VCaP (cell line): ENCODE data around the gene PLCD3.

Experiments
- H3K27ac ChIP-seq: fragments of 450-650 bp; 2 replicates; pipeline ENCODE4 v1.5.1; 2017
- CTCF ChIP-seq: fragments of 450-650 bp; conservative IDR thresholded peaks from 2 replicates; pipeline ENCODE4 v1.5.1; 2017; ENCODE audit warnings: mild to moderate bottlenecking, moderate library complexity

The PLCD3 gene

DNA sequence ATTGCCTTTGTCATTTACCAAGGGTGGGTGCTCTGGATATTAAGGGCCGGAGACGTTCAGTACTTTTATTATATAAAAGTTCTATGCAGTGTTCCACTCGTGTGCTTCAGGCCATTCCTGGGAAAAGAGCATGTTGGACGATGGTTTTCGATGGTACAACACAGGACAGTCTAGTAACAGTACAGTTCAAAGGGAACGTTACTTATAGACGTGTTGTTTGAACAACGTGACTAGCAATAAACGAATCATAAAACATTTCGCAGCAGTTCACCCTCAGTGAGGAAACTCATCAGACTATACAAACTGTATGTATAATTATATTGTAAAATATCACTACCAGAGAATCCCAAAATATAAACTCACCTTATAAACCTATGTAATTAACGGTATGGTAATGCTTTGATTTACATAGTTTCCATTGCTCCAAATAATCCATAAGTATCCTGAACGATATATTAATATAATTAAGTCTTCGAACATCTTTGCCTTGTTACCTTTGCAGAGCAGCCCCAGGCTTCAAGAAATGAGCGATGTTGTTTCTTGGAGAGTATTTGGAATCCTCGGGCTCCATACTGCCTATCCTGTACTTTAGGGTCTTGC is 70.6 kb downstream of the PLCD3 start:
- H3K27ac ChIP-seq: peak overlapping the region; percentile 89
- no peak for TF ChIP-seq CTCF

DNA sequence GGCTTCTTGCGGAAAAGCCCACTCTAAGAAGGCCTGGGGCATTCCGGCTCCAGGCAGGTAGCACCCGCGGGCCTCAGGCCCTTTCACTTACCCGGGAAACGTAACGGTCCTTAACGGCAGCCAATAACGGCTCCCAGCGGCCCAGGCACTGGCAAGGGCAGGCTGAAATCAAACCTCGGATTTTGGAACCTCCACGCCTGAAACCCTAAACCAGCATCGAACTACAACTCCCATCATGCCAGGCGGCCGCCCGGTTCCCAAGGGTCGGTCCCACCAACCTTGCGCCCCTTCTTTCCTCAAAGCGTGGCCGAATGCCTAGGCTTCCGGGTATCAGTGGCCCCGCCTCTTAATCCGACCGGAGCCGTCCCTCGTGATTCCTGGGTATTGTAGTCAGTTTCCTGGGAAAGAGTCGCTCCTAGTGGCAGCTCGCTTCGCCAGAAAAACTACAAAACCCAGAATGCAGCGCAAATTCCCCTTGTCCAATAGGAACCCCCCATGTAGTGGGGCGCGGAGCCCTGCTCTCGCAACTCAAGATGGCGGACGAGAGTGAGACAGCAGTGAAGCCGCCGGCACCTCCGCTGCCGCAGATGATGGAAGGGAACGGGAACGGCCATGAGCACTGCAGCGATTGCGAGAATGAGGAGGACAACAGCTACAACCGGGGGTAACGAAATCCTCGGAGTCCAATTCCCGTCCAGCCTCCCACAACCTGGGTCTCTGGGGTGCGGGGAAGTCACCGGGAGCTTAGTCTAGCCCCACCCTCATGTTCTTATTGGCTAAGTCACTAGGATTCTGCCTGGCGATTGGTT is 71.3 kb downstream of the PLCD3 start, which contains the start of gene NMT1:
NMT1 (plus strand) TSS at position 521 of the 809 bp plus-strand sequence; CDS start at position 534, 13 bp downstream.
- peak within 1 kb of the TSS; percentile 89 for H3K27ac ChIP-seq
- no peak for TF ChIP-seq CTCF

DNA sequence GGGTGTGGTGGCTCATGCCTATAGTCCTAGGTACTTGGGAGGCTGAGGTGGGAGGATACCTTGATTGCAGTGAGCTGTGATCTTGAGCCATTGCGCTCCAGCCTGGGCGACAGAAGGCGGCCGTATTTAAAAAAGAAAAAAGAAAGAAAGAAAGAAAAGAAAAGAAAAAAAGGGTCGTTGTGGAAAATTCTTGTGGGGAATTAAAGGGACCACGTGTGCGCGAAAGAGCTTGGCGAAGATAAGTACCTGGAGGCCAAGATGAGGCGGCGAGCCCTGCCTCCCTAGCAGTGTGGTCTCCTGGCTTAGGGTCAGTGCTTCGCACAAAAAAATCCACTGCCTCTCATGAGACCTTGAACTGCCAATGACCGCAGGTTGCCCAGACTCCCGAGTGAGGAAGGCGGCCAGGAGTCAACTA is 71.9 kb downstream of the PLCD3 start:
- H3K27ac ChIP-seq: peak overlapping the region; percentile 89
- TF ChIP-seq CTCF: no peak
